ENCODE data around the gene DNAL1.

DNAL1 gene

DNA sequence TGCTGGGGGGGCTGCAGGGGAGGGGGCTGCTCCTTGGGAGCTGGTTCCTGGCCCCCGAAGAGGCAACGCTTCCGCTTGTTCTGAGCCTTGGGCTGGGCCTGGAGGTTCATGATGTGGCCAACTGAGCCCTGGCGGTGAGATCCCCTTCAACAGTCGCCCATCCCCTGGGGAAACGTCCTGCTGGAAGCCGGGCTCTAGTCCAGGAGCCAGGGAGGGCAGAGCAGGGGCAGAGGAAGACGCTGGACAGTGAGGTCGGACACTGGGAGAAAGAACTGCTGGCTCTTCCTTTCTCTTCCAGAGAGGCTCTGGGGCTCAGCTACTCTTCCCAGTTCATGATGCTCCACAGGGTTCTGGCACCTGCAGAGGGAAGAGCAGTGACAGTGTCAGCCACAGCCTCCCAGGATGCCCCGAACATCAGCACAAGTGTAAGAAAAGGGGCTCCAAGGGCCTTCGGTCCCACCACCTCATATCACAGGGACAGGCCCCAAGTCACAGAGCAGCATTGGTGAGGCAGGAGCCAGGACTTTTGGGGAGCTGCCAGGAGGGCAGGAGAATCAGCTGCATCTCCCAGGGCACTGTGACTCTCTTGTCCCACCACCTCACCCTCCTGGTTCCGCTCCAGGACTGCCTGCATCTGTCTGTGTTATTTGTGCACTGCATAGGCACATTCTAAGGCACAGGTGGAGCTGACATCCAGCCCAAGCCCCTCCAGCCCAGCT is 95.3 kb downstream of the DNAL1 start:
- TF ChIP-seq, protein P1, sequence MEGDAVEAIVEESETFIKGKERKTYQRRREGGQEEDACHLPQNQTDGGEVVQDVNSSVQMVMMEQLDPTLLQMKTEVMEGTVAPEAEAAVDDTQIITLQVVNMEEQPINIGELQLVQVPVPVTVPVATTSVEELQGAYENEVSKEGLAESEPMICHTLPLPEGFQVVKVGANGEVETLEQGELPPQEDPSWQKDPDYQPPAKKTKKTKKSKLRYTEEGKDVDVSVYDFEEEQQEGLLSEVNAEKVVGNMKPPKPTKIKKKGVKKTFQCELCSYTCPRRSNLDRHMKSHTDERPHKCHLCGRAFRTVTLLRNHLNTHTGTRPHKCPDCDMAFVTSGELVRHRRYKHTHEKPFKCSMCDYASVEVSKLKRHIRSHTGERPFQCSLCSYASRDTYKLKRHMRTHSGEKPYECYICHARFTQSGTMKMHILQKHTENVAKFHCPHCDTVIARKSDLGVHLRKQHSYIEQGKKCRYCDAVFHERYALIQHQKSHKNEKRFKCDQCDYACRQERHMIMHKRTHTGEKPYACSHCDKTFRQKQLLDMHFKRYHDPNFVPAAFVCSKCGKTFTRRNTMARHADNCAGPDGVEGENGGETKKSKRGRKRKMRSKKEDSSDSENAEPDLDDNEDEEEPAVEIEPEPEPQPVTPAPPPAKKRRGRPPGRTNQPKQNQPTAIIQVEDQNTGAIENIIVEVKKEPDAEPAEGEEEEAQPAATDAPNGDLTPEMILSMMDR (IDR thresholded peaks at IDR 0.05), result no peak
- Histone ChIP-seq H3K4me3 (peak overlapping the region; percentile 65), H3K27ac (peak overlapping the region; percentile 78 to 95)
- no peak for DNase-seq (ENCODE audit: low spot score)

DNA sequence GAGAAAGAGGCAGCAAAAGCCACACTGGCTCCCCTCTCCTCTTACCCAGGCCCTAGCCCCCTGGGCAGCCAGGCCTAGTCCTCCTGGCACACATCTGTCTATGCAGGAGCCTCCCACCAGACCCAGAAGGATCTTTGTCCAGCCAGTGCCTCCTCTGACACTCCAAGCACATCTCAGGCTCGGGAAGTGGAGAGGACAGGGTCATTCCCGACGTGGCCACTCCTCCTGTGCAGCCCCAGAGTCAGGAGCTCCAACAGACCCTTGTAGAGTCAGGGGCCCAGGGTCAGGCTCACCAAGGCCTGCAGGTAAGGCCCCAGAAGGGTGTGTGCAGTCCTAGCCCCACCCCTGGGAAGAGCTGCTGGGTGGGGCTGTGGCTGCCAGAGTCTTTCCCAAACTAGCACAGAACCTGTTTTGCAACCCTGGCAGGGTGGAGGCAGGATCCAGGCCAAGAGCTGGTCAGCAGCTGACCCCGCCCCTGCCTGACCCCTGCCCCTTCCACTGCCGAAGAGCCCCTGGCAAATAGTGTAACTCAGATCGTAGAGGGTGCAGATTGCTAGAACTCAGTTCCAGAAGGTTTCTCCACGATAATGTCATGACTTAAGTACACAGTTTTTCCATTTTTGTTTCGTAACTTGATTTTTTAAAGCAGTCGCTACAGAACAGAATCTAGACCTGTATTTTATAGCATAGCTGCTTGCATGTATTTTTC is 96.0 kb downstream of the DNAL1 start:
- TF ChIP-seq, protein P1 (IDR thresholded peaks at IDR 0.05), result no peak
- peak; percentile 89 for DNase-seq (ENCODE audit: low spot score)
- Histone ChIP-seq H3K4me3 (peak overlapping the region; percentile 65), H3K27ac (peak overlapping the region; percentile 78 to 95)

DNA sequence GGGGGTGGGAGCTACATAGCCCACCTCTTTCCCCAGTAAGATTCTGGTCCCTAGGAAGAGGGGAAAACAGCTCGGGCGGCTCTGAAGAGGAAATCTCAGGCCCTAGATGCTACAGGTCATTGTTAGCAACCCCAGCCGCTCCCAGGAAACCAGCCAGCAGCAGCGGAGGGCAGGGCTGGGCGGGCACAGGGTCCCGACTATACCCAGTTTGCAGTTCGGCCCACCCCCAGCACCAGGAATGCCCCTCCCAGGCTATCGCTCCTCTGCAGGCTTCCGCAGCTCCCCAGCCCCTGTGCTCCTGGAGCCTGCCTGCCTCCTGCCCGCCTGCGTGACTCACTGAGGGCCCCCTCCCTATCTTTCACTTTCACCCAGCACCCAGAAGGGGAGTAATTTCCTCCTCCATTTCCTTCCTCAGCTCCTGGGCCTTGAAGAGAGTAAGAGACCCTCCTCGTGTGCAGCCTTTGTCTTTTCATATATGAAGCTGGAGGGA is 96.6 kb downstream of the DNAL1 start:
- DNase-seq (ENCODE audit: low spot score), result no peak
- Histone ChIP-seq H3K27ac (peak overlapping the region; percentile 78 to 95), H3K4me3 (peak overlapping the region; percentile 65)
- TF ChIP-seq, protein P1 (IDR thresholded peaks at IDR 0.05), result no peak

DNA sequence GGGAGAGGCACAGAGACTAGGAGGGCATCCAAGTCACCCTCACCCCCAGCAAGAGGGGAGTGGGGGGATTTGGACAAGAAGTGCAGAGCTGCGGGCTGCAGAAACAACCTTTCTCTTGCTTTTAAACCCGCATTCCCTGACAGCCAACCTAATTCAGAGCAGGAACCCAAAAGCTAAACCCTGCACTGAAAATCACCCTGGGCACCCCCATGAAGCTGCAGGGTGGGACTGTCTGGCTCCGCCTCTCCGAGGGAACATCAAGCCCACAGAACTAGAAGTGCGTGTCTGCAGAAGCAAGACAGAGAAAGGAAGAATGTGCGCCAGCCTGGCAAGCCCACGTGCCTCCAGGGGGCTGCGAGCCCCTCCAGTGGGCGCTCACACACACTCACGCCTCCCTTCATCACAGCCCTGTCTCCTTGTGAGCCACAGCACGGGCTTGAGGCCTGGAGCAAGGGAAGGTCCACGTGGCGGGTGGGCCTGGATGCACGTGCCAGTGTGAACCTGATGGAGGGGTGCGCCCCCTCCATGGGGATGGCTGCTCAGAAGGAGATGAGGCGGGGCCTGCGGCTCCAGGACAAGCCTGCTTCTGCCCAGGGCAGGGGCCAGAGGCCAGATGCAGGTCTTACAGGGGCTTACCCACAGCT is 97.2 kb downstream of the DNAL1 start:
- Histone ChIP-seq H3K27ac (peak overlapping the region; percentile 78 to 95), H3K4me3 (peak overlapping the region; percentile 65)
- TF ChIP-seq, protein P1 (IDR thresholded peaks at IDR 0.05), result no peak
- no peak for DNase-seq (ENCODE audit: low spot score)

DNA sequence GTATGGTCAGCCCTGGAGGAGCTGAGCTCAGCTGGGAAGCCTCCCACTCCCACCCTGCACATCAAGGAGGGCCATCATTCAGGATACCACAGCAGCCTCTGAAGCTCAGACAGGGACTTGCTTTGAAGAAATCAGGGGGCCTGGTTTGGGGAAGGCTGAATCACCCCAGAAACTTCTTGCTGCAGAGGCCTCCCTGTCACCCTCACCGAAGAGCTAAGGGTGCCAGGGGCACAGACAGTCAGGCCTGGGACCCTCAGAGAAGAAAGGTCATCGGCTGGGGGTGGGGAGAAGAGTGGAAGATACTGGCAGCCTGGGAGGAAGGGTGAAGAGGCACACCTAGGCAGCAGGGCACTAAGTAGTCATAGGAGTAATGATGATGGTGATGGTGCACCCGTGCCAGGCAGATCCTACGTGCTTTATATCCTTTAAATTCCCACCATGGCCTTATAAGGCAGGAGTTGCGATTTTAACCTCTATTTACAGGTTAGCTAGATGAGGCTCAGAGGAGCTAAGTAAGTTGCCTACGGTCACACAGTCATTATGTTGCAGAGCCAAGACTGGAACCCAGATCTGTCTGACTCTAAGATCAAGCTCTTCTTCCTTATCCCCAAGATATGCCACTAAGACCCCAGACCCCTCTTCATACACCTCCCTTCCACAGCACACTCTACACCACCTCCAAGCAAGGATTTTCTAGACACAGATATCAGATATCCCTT is 97.9 kb downstream of the DNAL1 start:
- peak overlapping the region; percentile 65 for H3K4me3 ChIP-seq
- H3K27ac ChIP-seq, result peak overlapping the region; percentile 78 to 95
- peak; percentile 73 for DNase-seq (ENCODE audit: low spot score)
- TF ChIP-seq, protein P1 (IDR thresholded peaks at IDR 0.05), result no peak

DNA sequence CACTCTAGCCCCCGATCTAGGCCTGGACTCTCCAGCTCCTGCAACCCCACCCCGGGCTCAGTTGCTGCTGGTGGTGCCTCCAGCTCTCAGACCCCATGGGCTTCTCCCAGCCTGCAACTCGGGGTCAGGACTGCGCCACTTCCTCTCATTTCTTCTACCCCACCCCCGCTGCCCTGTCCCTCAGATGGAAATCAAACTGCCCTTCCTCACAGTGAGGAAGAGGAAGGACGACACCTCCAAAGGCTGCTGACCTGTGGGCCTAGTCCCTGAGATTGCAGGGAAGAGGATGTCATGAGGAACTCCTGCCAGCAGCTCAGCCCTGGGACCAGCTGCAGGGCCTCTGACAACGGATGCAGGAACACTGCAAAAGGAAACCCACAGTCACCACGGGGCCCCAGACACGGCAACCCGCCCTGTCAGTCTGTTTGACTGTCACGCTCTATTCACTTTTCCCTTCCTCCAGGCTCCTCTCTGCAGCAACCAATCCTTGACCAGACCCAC is 98.7 kb downstream of the DNAL1 start:
- TF ChIP-seq, protein P1 (IDR thresholded peaks at IDR 0.05), result no peak
- Histone ChIP-seq H3K27ac (peak overlapping the region in 1 of 2 donors; percentile 95), H3K4me3 (peak overlapping the region; percentile 6)
- DNase-seq (ENCODE audit: low spot score), result peak; percentile 74

Data from coronary artery (tissue), 2 donors.